CD4-positive, alpha-beta T cell (primary cell): Measurements from ENCODE around the gene FARP1. TPM values are rescaled to one million over a fixed set of nuclear protein-coding genes. Genes with fewer than 3 reads are reported as not detected.

ENCODE experiments used
- ATAC-seq: fragments of 200-7000 bp; cut with Tn5 transposase; one replicate; pipeline ENCODE4 v1.10.0; 2022; ENCODE audit warnings: mild to moderate bottlenecking; ENCODE audit not compliant: poor library complexity
- CTCF ChIA-PET: fragments of 350-600 bp; sonication (Branson Sonifier 250); formaldehyde crosslinking; loops from one replicate; lab custom pipeline; 2021; ENCODE audit warnings: antibody characterized with exemption, inconsistent platforms; lab: Charles Lee
- POLR2A ChIA-PET: fragments of 350-600 bp; sonication (Branson Sonifier 250); formaldehyde crosslinking; loops from one replicate; lab custom pipeline; 2021; ENCODE audit warnings: antibody characterized with exemption, inconsistent platforms; lab: Charles Lee
- DNase-seq, 14 experiments: peaks; one replicate each; pipeline ENCODE4 v3.0.0-alpha.2; 2013 to 2020; ENCODE audit warnings: mixed read lengths in 2 of 14
- H3K27ac ChIP-seq, 2 donors: one replicate each; pipeline versions ENCODE4 v1.5.1 to v1.7.0; 2013; ENCODE audit warnings: low read length in 2 of 2, low read depth in 1 of 2, mild to moderate bottlenecking in 1 of 2
- H3K27me3 ChIP-seq, 2 experiments: 1 replicate in 1 of 2; 2 replicates in 1 of 2; pipeline versions ENCODE4 v1.6.1 to v1.7.0; 2013; ENCODE audit warnings: low read length in 2 of 2, control low read depth in 1 of 2, mild to moderate bottlenecking in 1 of 2, moderate library complexity in 1 of 2; ENCODE audit not compliant: insufficient read depth in 2 of 2, control insufficient read depth in 1 of 2
- H3K36me3 ChIP-seq: one replicate; pipeline ENCODE4 v1.6.1; 2013; ENCODE audit warnings: low read length, control low read depth; ENCODE audit not compliant: insufficient read depth
- H3K4me1 ChIP-seq: one replicate; pipeline ENCODE4 v1.6.1; 2013; ENCODE audit warnings: low read length, control low read depth; ENCODE audit not compliant: insufficient read depth
- H3K4me3 ChIP-seq: one replicate; pipeline ENCODE4 v1.5.1; 2013; ENCODE audit warnings: mild to moderate bottlenecking, low read length, moderate library complexity
- H3K9me3 ChIP-seq, 2 experiments: 1 replicate in 1 of 2; 2 replicates in 1 of 2; pipeline versions ENCODE4 v1.6.1 to v1.7.0; 2013; ENCODE audit warnings: low read length in 2 of 2, mild to moderate bottlenecking in 2 of 2, control low read depth in 1 of 2, moderate library complexity in 1 of 2; ENCODE audit not compliant: control insufficient read depth in 1 of 2, insufficient read depth in 1 of 2
- H3K27ac Mint-ChIP-seq: one replicate; pipeline ENCODE4 v1.8.0; 2020; ENCODE audit warnings: mixed read lengths
- H3K27me3 Mint-ChIP-seq: one replicate; pipeline ENCODE4 v1.8.0; 2021; ENCODE audit warnings: mixed read lengths
- H3K36me3 Mint-ChIP-seq: one replicate; pipeline ENCODE4 v1.8.0; 2021; ENCODE audit warnings: low read depth, mixed read lengths
- H3K4me1 Mint-ChIP-seq: one replicate; pipeline ENCODE4 v1.8.0; 2021; ENCODE audit warnings: low read depth, mixed read lengths
- H3K4me3 Mint-ChIP-seq: one replicate; pipeline ENCODE4 v1.8.0; 2020; ENCODE audit warnings: mild to moderate bottlenecking, mixed read lengths
- H3K9me3 Mint-ChIP-seq: one replicate; pipeline ENCODE4 v1.8.0; 2020; ENCODE audit warnings: mixed read lengths
- CTCF ChIP-seq: fragments of 200-600 bp; IDR thresholded peaks from one replicate; pipeline ENCODE4 v1.8.0; 2022; ENCODE audit warnings: antibody characterized with exemption, mild to moderate bottlenecking
- intact Hi-C, 2 experiments: fragments of 100-400 bp; cut with DNase I in 1 of 2; cut with micrococcal nuclease in 1 of 2; formaldehyde crosslinking; loops; one replicate each; pipeline versions ENCODE4 v1.15.1 to v1.9.0; 2023 to 2025; cut with DNase I, micrococcal nuclease
- total RNA-seq, 174 experiments: library from RNA in 2 of 174; stranded (reverse) in 2 of 174; gene quantifications; one replicate each; pipeline ENCODE4 v1.2.3 and lab custom pipeline; 2021 to 2026

FARP1 gene
- total RNA-seq, 2 experiments from 2014 or later, result 0.30 TPM; not detected in 1

- H3K4me1 Mint-ChIP-seq, result no peaks in the 10 kb centered on the region
- no peak overlapping the region for H3K27ac Mint-ChIP-seq
- TF ChIP-seq CTCF, result no peak
- Histone ChIP-seq H3K36me3 (no peaks in the 10 kb centered on the region), H3K4me1 (no peaks in the 10 kb centered on the region), H3K27me3 (no peaks in the 10 kb centered on the region), H3K4me3 (no peak overlapping the region), H3K9me3 (no peaks in the 10 kb centered on the region), H3K27ac (no peak overlapping the region)
- DNase-seq (no peak), ATAC-seq (no peak)
- ChIA-PET CTCF (no interaction called here), POLR2A (no interaction called here)
- H3K36me3 Mint-ChIP-seq, result no peaks in the 10 kb centered on the region
- peaks cover 17% of the 10 kb centered on the region for H3K27me3 Mint-ChIP-seq
- intact Hi-C loops, result no loop called here
- no peaks in the 10 kb centered on the region for H3K9me3 Mint-ChIP-seq
- no peak overlapping the region for H3K4me3 Mint-ChIP-seq
These were observed 42.4 kb upstream of the FARP1 start for GRCh38 chr13:98100481-98100880.

- no peak overlapping the region for H3K27ac Mint-ChIP-seq
- H3K4me1 ChIP-seq, result no peaks in the 10 kb centered on the region
- H3K36me3 Mint-ChIP-seq, result no peaks in the 10 kb centered on the region
- ATAC-seq (no peak), DNase-seq (no peak)
- H3K27me3 Mint-ChIP-seq, result peaks cover 2% of the 10 kb centered on the region
- no peak overlapping the region for H3K27ac ChIP-seq
- no peaks in the 10 kb centered on the region for H3K9me3 ChIP-seq
- ChIA-PET POLR2A (no interaction called here), CTCF (no interaction called here)
- no peak for TF ChIP-seq CTCF
- no peak overlapping the region for H3K4me3 Mint-ChIP-seq
- no peaks in the 10 kb centered on the region for H3K36me3 ChIP-seq
- intact Hi-C loops, result no loop called here
- no peaks in the 10 kb centered on the region for H3K9me3 Mint-ChIP-seq
- H3K27me3 ChIP-seq, result no peaks in the 10 kb centered on the region
- no peaks in the 10 kb centered on the region for H3K4me1 Mint-ChIP-seq
- no peak overlapping the region for H3K4me3 ChIP-seq
These were observed 39.4 kb upstream of the FARP1 start for GRCh38 chr13:98103531-98103930.

- intact Hi-C loops, result no loop called here
- no peaks in the 10 kb centered on the region for H3K36me3 Mint-ChIP-seq
- Histone ChIP-seq H3K27me3 (no peaks in the 10 kb centered on the region), H3K4me3 (no peak overlapping the region), H3K36me3 (no peaks in the 10 kb centered on the region), H3K27ac (no peak overlapping the region), H3K9me3 (no peaks in the 10 kb centered on the region), H3K4me1 (no peaks in the 10 kb centered on the region)
- TF ChIP-seq CTCF, result no peak
- DNase-seq (no peak), ATAC-seq (no peak)
- H3K4me3 Mint-ChIP-seq, result no peak overlapping the region
- no peaks in the 10 kb centered on the region for H3K9me3 Mint-ChIP-seq
- CTCF ChIA-PET, result no interaction called here
- H3K27me3 Mint-ChIP-seq, result no peaks in the 10 kb centered on the region
- POLR2A ChIA-PET, result no interaction called here
- H3K4me1 Mint-ChIP-seq, result no peaks in the 10 kb centered on the region
- H3K27ac Mint-ChIP-seq, result no peak overlapping the region
These were observed 38.7 kb upstream of the FARP1 start for GRCh38 chr13:98103942-98104880.
